Spleen (tissue), 11 donors: Measurements from ENCODE around the gene RBM34. TPM values are rescaled to one million over a fixed set of nuclear protein-coding genes. Genes with fewer than 3 reads are reported as not detected.
A peak's percentile ranks its signal among the peaks of the same experiment; 100 is the strongest.

Experiments
- DNase-seq: peaks from one replicate; pipeline ENCODE4 v3.0.0-alpha.2; 2020
- H3K27ac ChIP-seq, 8 donors: fragments of 200-600 bp; sonication (generic) in 7 of 8; 1 replicate in 4 of 8; 2 replicates in 4 of 8; pipeline versions ENCODE4 v1.5.0 to v1.8.0; 2016 to 2021; ENCODE audit warnings: inconsistent platforms in 4 of 8, mild to moderate bottlenecking in 4 of 8, moderate library complexity in 1 of 8
- H3K27me3 ChIP-seq, 7 donors: fragments of 200-600 bp; sonication (generic) in 6 of 7; replicated peaks in 1 of 7; 1 replicate in 4 of 7; 2 replicates in 3 of 7; pipeline versions ENCODE4 v1.5.0 to v1.8.0; 2016 to 2021; ENCODE audit warnings: inconsistent platforms in 3 of 7, mild to moderate bottlenecking in 1 of 7
- H3K36me3 ChIP-seq, 6 donors: fragments of 200-600 bp; sonication (generic) in 5 of 6; 1 replicate in 4 of 6; 2 replicates in 2 of 6; pipeline versions ENCODE4 v1.5.0 to v1.8.0; 2016 to 2021; ENCODE audit warnings: inconsistent platforms in 2 of 6
- H3K4me1 ChIP-seq, 6 donors: fragments of 200-600 bp; sonication (generic) in 5 of 6; 1 replicate in 3 of 6; 2 replicates in 3 of 6; pipeline versions ENCODE4 v1.5.0 to v1.8.0; 2016 to 2021; ENCODE audit warnings: inconsistent platforms in 3 of 6
- H3K4me3 ChIP-seq, 8 donors: fragments of 200-600 bp; sonication (generic) in 7 of 8; 1 replicate in 4 of 8; 2 replicates in 4 of 8; pipeline versions ENCODE4 v1.5.0 to v1.8.0; 2016 to 2021; ENCODE audit warnings: inconsistent platforms in 4 of 8, mild to moderate bottlenecking in 4 of 8, moderate library complexity in 2 of 8
- H3K9me3 ChIP-seq, 8 donors: fragments of 200-600 bp; sonication (generic) in 7 of 8; 1 replicate in 4 of 8; 2 replicates in 4 of 8; pipeline versions ENCODE4 v1.5.0 to v1.8.0; 2016 to 2021; ENCODE audit warnings: inconsistent platforms in 4 of 8
- CTCF ChIP-seq, 11 experiments: fragments of 200-600 bp in 7 of 11; fragments of 450-650 bp in 4 of 11; sonication (generic) in 4 of 11; IDR thresholded peaks in 8 of 11; conservative IDR thresholded peaks in 3 of 11; 1 replicate in 7 of 11; 2 replicates in 4 of 11; pipeline versions ENCODE4 v1.4.0 to v1.8.0; 2016 to 2021; ENCODE audit warnings: antibody characterized with exemption in 11 of 11, inconsistent platforms in 4 of 11, mild to moderate bottlenecking in 1 of 11
- POLR2A ChIP-seq, 3 donors: fragments of 450-650 bp; IDR thresholded peaks; one replicate each; pipeline ENCODE4 v1.5.1; 2017; ENCODE audit warnings: antibody characterized with exemption in 3 of 3, mild to moderate bottlenecking in 1 of 3
- POLR2AphosphoS5 ChIP-seq, 3 donors: sonication (generic); formaldehyde crosslinking; IDR thresholded peaks; one replicate each; pipeline ENCODE4 v1.5.1; 2017; ENCODE audit warnings: antibody characterized with exemption in 3 of 3
- WGBS, 5 donors: extraction: QIAGEN DNeasy Blood & Tissue Kit in 3 of 5; methylation state at CpG; one replicate each; pipeline versions ENCODE4 v1.1.5 to v1.1.7; 2013 to 2018; 5-methylcytosine and 5-hydroxymethylcytosine counted together
- intact Hi-C: fragments of 100-400 bp; cut with DNase I; formaldehyde crosslinking; loops from one replicate; pipeline ENCODE4 v1.15.0; 2023; ENCODE audit warnings: low total_unique reads
- polyA plus RNA-seq, 3 donors: library from polyadenylated mRNA; stranded (reverse); fragments of 200-250 nt; gene quantifications; one replicate each; pipeline ENCODE4 v1.2.1, GENCODE V29; 2013
- total RNA-seq, 7 donors: library from RNA; depleted of rRNA in 3 of 7; stranded (reverse); fragments of >200 nt in 3 of 7; fragmentation: NEBNext Ultra II Directional in 4 of 7; extraction: Animal tissue kit (Norgen Biotek cat#: 25700) in 4 of 7; gene quantifications; one replicate each; pipeline versions ENCODE4 v1.1.0 to v1.2.1, GENCODE V29; 2016 to 2021
- donor health status: healthy with polysubstance abuse.
- donor health status: DM: no; HTN: no; CAD: no; lungs with moderate emphysema.
- donor health status: DM: no; HTN: no; CAD: no.
- donor health status: Bipolar disorder and iron deficiency.
- donor health status: healthy.
- donor health status: DM: no; HTN: no; CAD: no.
- donor health status: DM: yes; HTN: yes; CAD: no.

The RBM34 gene
- total and polyA plus RNA-seq, 10 donors: 24.7 to 107 (median 55.5) TPM

GRCh38 chr1:235130766-235131270 is 30.2 kb downstream of the RBM34 start:
- TF ChIP-seq POLR2A (IDR thresholded peaks at IDR 0.05): no peak
- no peak for TF ChIP-seq CTCF (IDR thresholded peaks at IDR 0.05 in 8 of 11, conservative IDR thresholded peaks at IDR 0.05 in 3 of 11)
- TF ChIP-seq POLR2AphosphoS5 (IDR thresholded peaks at IDR 0.05): no peak
- no peaks in the 10 kb centered on the region for H3K27me3 ChIP-seq
- no peak overlapping the region for H3K27ac ChIP-seq
- no peak overlapping the region for H3K4me3 ChIP-seq
- intact Hi-C loops: no loop called here
- peaks cover 11 to 33% (median 30%) of the 10 kb centered on the region in 6 donors for H3K4me1 ChIP-seq
- no peaks in the 10 kb centered on the region for H3K9me3 ChIP-seq
- WGBS, 5 donors: 89 to 95% (median 93%) methylated on average over 7 of the region's 7 CpGs
- peaks cover 3 to 61% (median 30%) of the 10 kb centered on the region in 6 donors for H3K36me3 ChIP-seq
- no peak for DNase-seq

GRCh38 chr1:235129774-235130570 is 31.1 kb downstream of the RBM34 start:
- H3K9me3 ChIP-seq: no peaks in the 10 kb centered on the region
- WGBS, 5 donors: 91 to 95% (median 93%) methylated on average over 4 of the region's 4 CpGs
- intact Hi-C loops: no loop called here

GRCh38 chr1:235128456-235129328 is 32.4 kb downstream of the RBM34 start, which contains the start of gene TOMM20:
Gene TOMM20, minus strand, starts transcription at chr1:235128837. Its CDS starts 122 bp downstream, at chr1:235128715.
- WGBS, 5 donors: 1 to 4% (median 1%) methylated on average over 23 to 67 of the region's 67 CpGs
- peak within 1 kb of the TSS; percentile 78 to 99 (median 88) for H3K4me3 ChIP-seq
- H3K27ac ChIP-seq: peak within 1 kb of the TSS; percentile 77 to 95 (median 92)
- intact Hi-C loops: no loop called here
- H3K36me3 ChIP-seq: peaks cover 0 to 56% (median 10%) of the 10 kb centered on the region in 6 donors
- H3K9me3 ChIP-seq: no peaks in the 10 kb centered on the region
- TF ChIP-seq CTCF (IDR thresholded peaks at IDR 0.05 in 8 of 11, conservative IDR thresholded peaks at IDR 0.05 in 3 of 11): peak in 3 of 11 experiments; percentile 12 to 26 (median 13)
- peak; percentile 5 to 41 (median 35) for TF ChIP-seq POLR2A (IDR thresholded peaks at IDR 0.05)
- peak; percentile 93 to 98 (median 96) for TF ChIP-seq POLR2AphosphoS5 (IDR thresholded peaks at IDR 0.05)
- H3K4me1 ChIP-seq: peaks cover 20 to 55% (median 50%) of the 10 kb centered on the region in 6 donors
- peak; percentile 98 for DNase-seq
- H3K27me3 ChIP-seq: no peaks in the 10 kb centered on the region

More at GRCh38 chr1:235129774-235130570, 31.1 kb downstream of the RBM34 start:
- H3K36me3 ChIP-seq: peaks cover 3 to 61% (median 22%) of the 10 kb centered on the region in 6 donors
- no peak for DNase-seq
- H3K27ac ChIP-seq: no peak overlapping the region
- TF ChIP-seq POLR2A (IDR thresholded peaks at IDR 0.05) (no peak), CTCF (IDR thresholded peaks at IDR 0.05 in 8 of 11, conservative IDR thresholded peaks at IDR 0.05 in 3 of 11) (no peak), POLR2AphosphoS5 (IDR thresholded peaks at IDR 0.05) (no peak)
- H3K27me3 ChIP-seq: no peaks in the 10 kb centered on the region
- H3K4me1 ChIP-seq: peaks cover 19 to 42% (median 38%) of the 10 kb centered on the region in 6 donors
- no peak overlapping the region for H3K4me3 ChIP-seq
